Measurements from ENCODE around the gene PCSK4. TPM values are rescaled to one million over a fixed set of nuclear protein-coding genes. Genes with fewer than 3 reads are reported as not detected.

The PCSK4 gene
- total and polyA plus RNA-seq, 2 of the 4 experiments (the other 2 are of a cell fraction) = 0.72 to 1.7 TPM

DNA sequence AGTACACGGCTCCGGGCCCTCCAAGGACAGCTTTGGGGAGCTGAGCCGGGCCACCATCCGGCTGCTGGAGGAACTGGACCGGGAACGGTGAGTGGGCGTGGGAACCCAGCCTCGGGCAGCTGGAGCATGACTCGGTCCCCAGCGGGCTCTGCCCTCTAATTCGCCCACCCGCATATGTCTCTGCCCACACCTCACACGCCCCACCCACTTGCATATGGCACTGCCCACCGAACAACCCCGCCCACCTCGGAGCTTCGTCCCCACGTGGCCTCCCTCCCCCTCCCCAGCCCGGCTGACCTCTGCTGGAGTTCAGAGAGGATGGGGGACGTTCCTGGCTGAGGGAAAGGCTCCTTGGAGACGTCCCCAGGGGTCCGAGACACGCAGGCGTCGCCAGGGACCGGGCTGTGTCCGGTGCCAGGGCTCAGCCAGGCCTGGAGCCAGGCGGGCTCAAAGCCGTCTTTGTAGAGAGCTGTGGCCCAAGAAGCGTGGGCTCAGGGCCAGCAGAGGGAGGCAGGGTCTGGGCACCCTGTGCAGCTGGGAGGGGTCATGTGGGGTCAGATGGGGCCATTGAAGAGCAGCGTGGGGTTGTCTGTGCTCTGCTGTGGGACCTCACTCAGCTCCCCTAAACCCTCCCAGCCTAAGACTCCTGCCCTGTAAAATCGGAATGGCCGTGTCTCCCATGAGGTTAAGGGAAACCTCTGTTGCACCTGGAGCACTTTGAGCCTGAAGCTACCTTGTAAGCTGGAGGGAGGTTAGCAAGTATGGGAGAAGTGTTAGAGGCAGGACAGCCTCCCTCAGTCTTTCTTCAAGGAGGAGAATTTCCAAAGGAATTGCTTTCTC is 36.4 kb downstream of the PCSK4 start:
- no peaks in the 10 kb centered on the region for H3K4me1 ChIP-seq (ENCODE audit: control insufficient read depth, insufficient read depth, low read length)
- no peak for TF ChIP-seq MAZ (IDR thresholded peaks at IDR 0.05; ENCODE audit: borderline replicate concordance, low read depth, low read length)
- TF ChIP-seq RAD21 (IDR thresholded peaks at IDR 0.05; ENCODE audit: low read length) = no peak
- TF ChIP-seq FOS (IDR thresholded peaks at IDR 0.05; ENCODE audit: low read depth, low read length) = no peak
- TF ChIP-seq, protein P1, sequence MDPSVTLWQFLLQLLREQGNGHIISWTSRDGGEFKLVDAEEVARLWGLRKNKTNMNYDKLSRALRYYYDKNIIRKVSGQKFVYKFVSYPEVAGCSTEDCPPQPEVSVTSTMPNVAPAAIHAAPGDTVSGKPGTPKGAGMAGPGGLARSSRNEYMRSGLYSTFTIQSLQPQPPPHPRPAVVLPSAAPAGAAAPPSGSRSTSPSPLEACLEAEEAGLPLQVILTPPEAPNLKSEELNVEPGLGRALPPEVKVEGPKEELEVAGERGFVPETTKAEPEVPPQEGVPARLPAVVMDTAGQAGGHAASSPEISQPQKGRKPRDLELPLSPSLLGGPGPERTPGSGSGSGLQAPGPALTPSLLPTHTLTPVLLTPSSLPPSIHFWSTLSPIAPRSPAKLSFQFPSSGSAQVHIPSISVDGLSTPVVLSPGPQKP (IDR thresholded peaks at IDR 0.05; ENCODE audit: borderline replicate concordance, low read depth, low read length) = no peak
- TF ChIP-seq MAFK (IDR thresholded peaks at IDR 0.05; ENCODE audit: low read depth, low read length) = no peak
- TF ChIP-seq RFX5 (IDR thresholded peaks at IDR 0.05; ENCODE audit: low read depth, low read length) = no peak
- no peak for TF ChIP-seq BHLHE40 (IDR thresholded peaks at IDR 0.05; ENCODE audit: low read depth, low read length)
- H3K14ac ChIP-seq (replicated peaks; ENCODE audit: low read depth, low read length) = no peak overlapping the region
- no peak overlapping the region for H2BK5ac ChIP-seq (ENCODE audit: low read depth, low read length, poor library complexity, severe bottlenecking)
- no peaks in the 10 kb centered on the region for H3K9me3 ChIP-seq (ENCODE audit: control insufficient read depth, insufficient read depth, low read length)
- no peak overlapping the region for H2BK120ac ChIP-seq (ENCODE audit: low read depth, low read length)
- dilution Hi-C loops (cut with HindIII; ENCODE audit: low sequenced_read_pairs, unreplicated experiment) (no loop called here), in situ Hi-C loops (cut with MboI; ENCODE audit: low sequenced_read_pairs) (no loop called here), intact Hi-C loops (cut with micrococcal nuclease) (no loop called here)
- no peak overlapping the region for H3K4me2 ChIP-seq (ENCODE audit: low read depth, low read length)
- POLR2A ChIA-PET (ENCODE audit: unreplicated experiment) = no interaction called here
- H2BK20ac ChIP-seq (ENCODE audit: low read depth, low read length) = no peak overlapping the region
- 0 out of 2 replicates have a peak, but pooled peaks have one; percentile 2 for ATAC-seq (ENCODE audit: low read depth)
- no peak overlapping the region for H3K4ac ChIP-seq (ENCODE audit: low read depth, low read length)
- no peak overlapping the region for H2AK5ac ChIP-seq (ENCODE audit: low read depth, low read length)
- H2AK9ac ChIP-seq (replicated peaks; ENCODE audit: low read depth, low read length, poor library complexity) = no peak overlapping the region
- H3K9me1 ChIP-seq (ENCODE audit: insufficient read depth, low read length) = 0 out of 2 replicates have a peak, but pooled peaks cover 2% of the 10 kb centered on the region
- H3K36me3 ChIP-seq (ENCODE audit: control insufficient read depth, insufficient read depth, low read length) = no peaks in the 10 kb centered on the region
- peak overlapping the region; percentile 58 for H2AFZ ChIP-seq (replicated peaks; ENCODE audit: low read length, poor library complexity)
- peaks cover 56% of the 10 kb centered on the region for H4K20me1 ChIP-seq (ENCODE audit: insufficient read depth, low read length)
- CTCF ChIA-PET = interaction anchor here (0.6 to 0.7 kb wide), 3 partner anchors 19 to 414 kb away, joined by 3 to 4 read pairs (median 3); partner anchors contain the start of gene ABCA7
- no peak overlapping the region for H3K18ac ChIP-seq (ENCODE audit: low read depth, low read length)
- BruUV-seq (replicated peaks) = no TSS peak
- H4K5ac ChIP-seq (ENCODE audit: low read depth, low read length) = no peak overlapping the region
- H3K79me1 ChIP-seq (ENCODE audit: low read depth in 1 of 2, low read length in 2 of 2) = no peaks in the 10 kb centered on the region
- H3K9ac ChIP-seq (ENCODE audit: low read depth, low read length) = no peak overlapping the region
- H3K27ac ChIP-seq (ENCODE audit: insufficient read depth, low read length) = no peak overlapping the region
- no peak overlapping the region for H3K56ac ChIP-seq (ENCODE audit: extremely low read depth, insufficient read depth, low read length)
- no peak for DNase-seq
- no peak overlapping the region for H4K8ac ChIP-seq (ENCODE audit: low read depth in 2 of 2, low read length in 2 of 2)
- peaks cover 73% of the 10 kb centered on the region for H3K27me3 ChIP-seq (ENCODE audit: control insufficient read depth, insufficient read depth, low read length)
- H4K91ac ChIP-seq (ENCODE audit: insufficient read depth, low read depth, low read length) = no peak overlapping the region
- H3K4me3 ChIP-seq (ENCODE audit: insufficient read depth, low read depth, low read length) = no peak overlapping the region
- no peak overlapping the region for H2BK15ac ChIP-seq (ENCODE audit: low read depth, low read length)
- 15% methylated on average over 4 of the region's 33 CpGs; no CpG with 5 or more reads in 1 of the 2 experiments for WGBS, 2 experiments (ENCODE audit: extremely low coverage in 2 of 2, insufficient read length in 1 of 2)
- no peak overlapping the region; the same call in 1 of the 2 replicates for H3K23ac ChIP-seq (ENCODE audit: low read depth, low read length)

All from IMR-90 (cell line).